ENCODE measurements around the gene PMFBP1.

DNA sequence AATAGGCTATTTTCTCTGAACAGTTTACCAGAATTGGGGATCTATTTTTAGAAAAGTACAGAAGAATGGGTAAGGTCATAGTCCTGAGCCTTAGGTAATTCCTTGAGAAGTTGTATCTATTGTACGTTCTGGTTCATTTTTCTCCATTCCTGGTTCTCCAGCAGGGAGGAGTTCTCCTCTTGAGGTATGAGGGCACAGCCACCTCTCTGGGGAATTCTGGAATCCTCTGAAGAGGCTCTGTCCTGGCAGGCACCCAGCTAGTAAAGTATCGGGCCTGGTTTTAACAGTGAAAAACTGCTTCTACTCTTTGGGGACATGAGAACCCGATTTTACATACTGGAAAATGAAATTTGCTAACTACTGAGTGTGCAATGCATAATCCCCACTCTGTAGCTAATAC, 19.6 kb upstream of the PMFBP1 start:
- TF ChIP-seq, protein P1, sequence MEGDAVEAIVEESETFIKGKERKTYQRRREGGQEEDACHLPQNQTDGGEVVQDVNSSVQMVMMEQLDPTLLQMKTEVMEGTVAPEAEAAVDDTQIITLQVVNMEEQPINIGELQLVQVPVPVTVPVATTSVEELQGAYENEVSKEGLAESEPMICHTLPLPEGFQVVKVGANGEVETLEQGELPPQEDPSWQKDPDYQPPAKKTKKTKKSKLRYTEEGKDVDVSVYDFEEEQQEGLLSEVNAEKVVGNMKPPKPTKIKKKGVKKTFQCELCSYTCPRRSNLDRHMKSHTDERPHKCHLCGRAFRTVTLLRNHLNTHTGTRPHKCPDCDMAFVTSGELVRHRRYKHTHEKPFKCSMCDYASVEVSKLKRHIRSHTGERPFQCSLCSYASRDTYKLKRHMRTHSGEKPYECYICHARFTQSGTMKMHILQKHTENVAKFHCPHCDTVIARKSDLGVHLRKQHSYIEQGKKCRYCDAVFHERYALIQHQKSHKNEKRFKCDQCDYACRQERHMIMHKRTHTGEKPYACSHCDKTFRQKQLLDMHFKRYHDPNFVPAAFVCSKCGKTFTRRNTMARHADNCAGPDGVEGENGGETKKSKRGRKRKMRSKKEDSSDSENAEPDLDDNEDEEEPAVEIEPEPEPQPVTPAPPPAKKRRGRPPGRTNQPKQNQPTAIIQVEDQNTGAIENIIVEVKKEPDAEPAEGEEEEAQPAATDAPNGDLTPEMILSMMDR (conservative IDR thresholded peaks at IDR 0.05; ENCODE audit: low read depth in 2 of 2): no peak
- TF ChIP-seq EZH2phosphoT487 (IDR thresholded peaks at IDR 0.05; ENCODE audit: unreplicated experiment) (no peak), ZNF331 (CRISPR knock-in tag; IDR thresholded peaks at IDR 0.05; ENCODE audit: low read depth) (no peak), EZH2 (IDR thresholded peaks at IDR 0.05; ENCODE audit: low read depth, unreplicated experiment) (no peak), POLR2AphosphoS5 (IDR thresholded peaks at IDR 0.05; ENCODE audit: low read depth) (no peak)
